CD8-positive, alpha-beta memory T cell (primary cell): Measurements from ENCODE around the gene FLAD1. TPM values are rescaled to one million over a fixed set of nuclear protein-coding genes. Genes with fewer than 3 reads are reported as not detected.

Experiments used
- CTCF ChIA-PET: fragments of 350-600 bp; sonication (Branson Sonifier 250); formaldehyde crosslinking; loops from one replicate; lab custom pipeline; 2021; ENCODE audit warnings: antibody characterized with exemption; lab: Charles Lee
- POLR2A ChIA-PET: fragments of 350-600 bp; sonication (Branson Sonifier 250); formaldehyde crosslinking; loops from one replicate; lab custom pipeline; 2021; ENCODE audit warnings: antibody characterized with exemption; lab: Charles Lee
- DNase-seq, 5 donors: peaks; one replicate each; pipeline versions ENCODE4 v3.0.0 to v3.0.0-alpha.2; 2020 to 2022; ENCODE audit warnings: mixed read lengths in 1 of 5
- H3K27ac ChIP-seq: one replicate; pipeline ENCODE4 v1.7.0; 2013; ENCODE audit warnings: low read depth, mild to moderate bottlenecking, low read length, moderate library complexity
- H3K27me3 ChIP-seq: 2 replicates; pipeline ENCODE4 v1.7.0; 2013; ENCODE audit warnings: low read length, mild to moderate bottlenecking; ENCODE audit not compliant: insufficient read depth, poor library complexity, severe bottlenecking
- H3K36me3 ChIP-seq: 2 replicates; pipeline ENCODE4 v1.7.0; 2013; ENCODE audit warnings: mild to moderate bottlenecking, low read length, moderate library complexity; ENCODE audit not compliant: insufficient read depth
- H3K4me1 ChIP-seq: 2 replicates; pipeline ENCODE4 v1.7.0; 2013; ENCODE audit warnings: mild to moderate bottlenecking, low read length, moderate library complexity; ENCODE audit not compliant: insufficient read depth
- H3K4me3 ChIP-seq: 2 replicates; pipeline ENCODE4 v1.7.0; 2013; ENCODE audit warnings: mild to moderate bottlenecking, low read length
- H3K9me3 ChIP-seq: 2 replicates; pipeline ENCODE4 v1.7.0; 2013; ENCODE audit warnings: mild to moderate bottlenecking, low read length
- H3K27ac Mint-ChIP-seq, 8 donors: one replicate each; pipeline ENCODE4 v1.8.0; 2020 to 2021; ENCODE audit warnings: mixed read lengths in 8 of 8, mild to moderate bottlenecking in 6 of 8, inconsistent platforms in 3 of 8, moderate library complexity in 3 of 8
- H3K27me3 Mint-ChIP-seq, 2 donors: one replicate each; pipeline ENCODE4 v1.8.0; 2020 to 2021; ENCODE audit warnings: mixed read lengths in 2 of 2, mild to moderate bottlenecking in 1 of 2, moderate library complexity in 1 of 2
- H3K36me3 Mint-ChIP-seq, 3 donors: one replicate each; pipeline ENCODE4 v1.8.0; 2020 to 2021; ENCODE audit warnings: mixed read lengths in 3 of 3, inconsistent platforms in 1 of 3, mild to moderate bottlenecking in 1 of 3
- H3K4me1 Mint-ChIP-seq, 3 donors: one replicate each; pipeline ENCODE4 v1.8.0; 2020 to 2021; ENCODE audit warnings: mixed read lengths in 3 of 3, inconsistent platforms in 1 of 3, mild to moderate bottlenecking in 1 of 3
- H3K4me3 Mint-ChIP-seq, 7 donors: one replicate each; pipeline ENCODE4 v1.8.0; 2020 to 2021; ENCODE audit warnings: mixed read lengths in 7 of 7, mild to moderate bottlenecking in 6 of 7, moderate library complexity in 4 of 7, inconsistent platforms in 2 of 7
- H3K9me3 Mint-ChIP-seq, 5 donors: one replicate each; pipeline ENCODE4 v1.8.0; 2020 to 2022; ENCODE audit warnings: mixed read lengths in 5 of 5, mild to moderate bottlenecking in 3 of 5, moderate library complexity in 2 of 5, inconsistent platforms in 1 of 5
- polyA plus RNA-seq: library from polyadenylated mRNA; unstranded; fragments of 300-500 nt; fragmentation: Illumina TruSeq; gene quantifications from one replicate; pipeline ENCODE4 v1.2.3, GENCODE V29; 2021
- total RNA-seq, 2 experiments: library from RNA; stranded (reverse); gene quantifications; one replicate each; pipeline ENCODE4 v1.2.3, GENCODE V29; 2021

Gene FLAD1
- total and polyA plus RNA-seq, 3 experiments from 2014 or later: 51.2 to 76.3 (median 73.7) TPM

DNA sequence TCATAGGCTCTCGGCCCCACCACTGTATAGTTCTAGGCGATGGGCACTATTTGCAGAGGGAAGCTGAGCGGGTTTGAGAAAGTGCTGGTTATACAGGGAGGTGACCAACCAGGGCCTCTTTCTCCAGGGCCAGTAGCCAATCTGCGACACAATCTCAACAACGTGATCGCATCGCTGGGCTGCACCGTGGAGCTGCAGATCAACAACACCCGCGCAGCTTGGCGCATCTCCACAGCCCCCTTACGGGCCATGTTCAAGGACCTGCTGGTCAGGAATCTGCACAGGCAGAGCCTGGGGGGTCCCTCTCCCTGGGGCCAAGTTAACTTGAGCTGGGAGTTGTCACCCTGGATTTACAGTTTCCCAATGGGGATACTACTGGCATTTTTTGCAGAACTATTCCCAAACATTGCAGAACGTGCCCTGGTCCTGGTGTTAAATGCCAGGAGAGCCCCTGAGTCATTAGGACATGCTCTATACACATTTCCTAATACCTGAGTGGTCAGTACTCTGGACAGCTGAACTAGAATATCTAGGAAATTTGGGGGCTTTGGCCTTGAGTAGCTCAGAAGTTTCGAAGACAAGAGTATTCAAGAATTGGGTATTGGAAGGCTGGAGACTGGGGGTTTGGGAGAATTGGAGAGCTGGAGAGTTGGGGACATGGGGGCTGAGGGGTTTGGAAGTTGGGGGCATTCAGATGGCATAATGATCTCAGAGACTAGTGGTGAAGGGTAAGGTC is 57.4 kb downstream of the FLAD1 start:
- H3K27ac Mint-ChIP-seq: no peak overlapping the region
- ChIA-PET POLR2A (no interaction called here), CTCF (interaction anchor here (0.7 to 10.2 kb wide), 6 partner anchors 9 to 85 kb away, joined by 3 to 172 read pairs (median 5); partner anchors contain the start of genes ADAM15, EFNA4 and PBXIP1)

More for the DNA sequence above, 57.4 kb downstream of the FLAD1 start:
- Histone ChIP-seq H3K9me3 (no peaks in the 10 kb centered on the region), H3K4me3 (no peak overlapping the region), H3K27me3 (no peaks in the 10 kb centered on the region), H3K4me1 (no peaks in the 10 kb centered on the region), H3K27ac (no peak overlapping the region), H3K36me3 (no peaks in the 10 kb centered on the region)
- Mint-ChIP-seq H3K4me1 (peaks cover 0 to 5% (median 0%) of the 10 kb centered on the region in 3 donors), H3K9me3 (no peaks in the 10 kb centered on the region), H3K4me3 (no peak overlapping the region), H3K36me3 (no peaks in the 10 kb centered on the region), H3K27me3 (peaks cover 5 to 18% of the 10 kb centered on the region in 2 donors)
- DNase-seq: no peak

Other genes with a start within 250 kb of the FLAD1 start
- under 1 TPM; 0.18 to 0.22 TPM for gene KCNN3, start 113.1 kb upstream of the FLAD1 start, total RNA-seq
- not detected for gene KCNN3, start 113.1 kb upstream of the FLAD1 start, polyA plus RNA-seq
- gene PMVK, start 46.6 kb upstream of the FLAD1 start, total RNA-seq: 10 to 100 TPM; 44.7 to 45.2 TPM
- gene PMVK, start 46.6 kb upstream of the FLAD1 start, polyA plus RNA-seq: 55.5 TPM
- 10 to 100 TPM; 35.9 to 36.1 TPM for gene PBXIP1, start 27.2 kb upstream of the FLAD1 start, total RNA-seq
- 295 TPM for gene PBXIP1, start 27.2 kb upstream of the FLAD1 start, polyA plus RNA-seq
- 10 to 100 TPM; 34.2 to 35.3 TPM for gene PYGO2, start 21.6 kb upstream of the FLAD1 start, total RNA-seq
- gene PYGO2, start 21.6 kb upstream of the FLAD1 start, polyA plus RNA-seq: 42.6 TPM
- 10 to 100 TPM; 37.4 to 40.8 TPM for gene SHC1, start 12.6 kb upstream of the FLAD1 start, total RNA-seq
- 32.7 TPM for gene SHC1, start 12.6 kb upstream of the FLAD1 start, polyA plus RNA-seq
- gene CKS1B, start 8.7 kb upstream of the FLAD1 start, total RNA-seq: 100 to 1,000 TPM; 125 to 126 TPM
- gene CKS1B, start 8.7 kb upstream of the FLAD1 start, polyA plus RNA-seq: 46.8 TPM
- gene LENEP, start 10.2 kb downstream of the FLAD1 start, total RNA-seq: under 1 TPM; 0.62 to 0.72 TPM
- gene LENEP, start 10.2 kb downstream of the FLAD1 start, polyA plus RNA-seq: not detected
- 10 to 100 TPM; 33.2 to 34.7 TPM for gene ZBTB7B, start 19.5 kb downstream of the FLAD1 start, total RNA-seq
- 3.3 TPM for gene ZBTB7B, start 19.5 kb downstream of the FLAD1 start, polyA plus RNA-seq
- under 1 TPM; 0.09 to 0.16 TPM for gene DCST2, start 50.4 kb downstream of the FLAD1 start, total RNA-seq
- not detected for gene DCST2, start 50.4 kb downstream of the FLAD1 start, polyA plus RNA-seq
- gene DCST1, start 50.5 kb downstream of the FLAD1 start, total RNA-seq: not detected
- not detected for gene DCST1, start 50.5 kb downstream of the FLAD1 start, polyA plus RNA-seq
- 10 to 100 TPM; 34.5 to 36.9 TPM for gene ADAM15, start 68.0 kb downstream of the FLAD1 start, total RNA-seq
- gene ADAM15, start 68.0 kb downstream of the FLAD1 start, polyA plus RNA-seq: 15.3 TPM
- 1 to 10 TPM; 3.4 to 3.7 TPM for gene EFNA4, start 80.4 kb downstream of the FLAD1 start, total RNA-seq
- 3.0 TPM for gene EFNA4, start 80.4 kb downstream of the FLAD1 start, polyA plus RNA-seq
- gene EFNA3, start 95.5 kb downstream of the FLAD1 start, total RNA-seq: 1 to 10 TPM in 1 of 2 experiments, under 1 TPM in 1; 0.94 to 1.4 TPM
- gene EFNA3, start 95.5 kb downstream of the FLAD1 start, polyA plus RNA-seq: 1.0 TPM
- gene EFNA1, start 144.5 kb downstream of the FLAD1 start, total RNA-seq: under 1 TPM; 0.16 to 0.31 TPM
- gene EFNA1, start 144.5 kb downstream of the FLAD1 start, polyA plus RNA-seq: 1.3 TPM
- 10 to 100 TPM; 43.4 to 47.2 TPM for gene SLC50A1, start 152.5 kb downstream of the FLAD1 start, total RNA-seq
- 49.5 TPM for gene SLC50A1, start 152.5 kb downstream of the FLAD1 start, polyA plus RNA-seq
- gene DPM3, start 157.2 kb downstream of the FLAD1 start, total RNA-seq: 10 to 100 TPM; 38.9 to 40.9 TPM
- 120 TPM for gene DPM3, start 157.2 kb downstream of the FLAD1 start, polyA plus RNA-seq
- 100 to 1,000 TPM; 181 to 207 TPM for gene KRTCAP2, start 190.0 kb downstream of the FLAD1 start, total RNA-seq
- gene KRTCAP2, start 190.0 kb downstream of the FLAD1 start, polyA plus RNA-seq: 576 TPM
- 1 to 10 TPM; 6.4 to 7.3 TPM for gene TRIM46, start 190.5 kb downstream of the FLAD1 start, total RNA-seq
- gene TRIM46, start 190.5 kb downstream of the FLAD1 start, polyA plus RNA-seq: 0.99 TPM
- gene THBS3, start 224.6 kb downstream of the FLAD1 start, total RNA-seq: 1 to 10 TPM; 7.8 to 7.9 TPM
- 2.9 TPM for gene THBS3, start 224.6 kb downstream of the FLAD1 start, polyA plus RNA-seq
- gene MTX1, start 225.4 kb downstream of the FLAD1 start, total RNA-seq: 10 to 100 TPM; 67.6 to 73.2 TPM
- 43.7 TPM for gene MTX1, start 225.4 kb downstream of the FLAD1 start, polyA plus RNA-seq